Activated CD4-positive, alpha-beta memory T cell treated with anti-CD3 and anti-CD28 coated beads, Interleukin-2, amount 10 ng/mL, durations not matched to agents 7 days and 5 days (primary cell): ENCODE results near the gene ASTN2. TPM values are rescaled to one million over a fixed set of nuclear protein-coding genes. Genes with fewer than 3 reads are reported as not detected.

Experiments
- CTCF ChIA-PET: fragments of 350-600 bp; sonication (Branson Sonifier 250); formaldehyde crosslinking; loops from one replicate; lab custom pipeline; 2021; ENCODE audit warnings: antibody characterized with exemption, inconsistent platforms; lab: Charles Lee
- POLR2A ChIA-PET: fragments of 350-600 bp; sonication (Branson Sonifier 250); formaldehyde crosslinking; loops from one replicate; lab custom pipeline; 2021; ENCODE audit warnings: antibody characterized with exemption; lab: Charles Lee
- DNase-seq: peaks from one replicate; pipeline ENCODE4 v3.0.0-alpha.2; 2020
- H3K27ac Mint-ChIP-seq: one replicate; pipeline ENCODE4 v1.8.0; 2021; ENCODE audit warnings: mild to moderate bottlenecking, mixed read lengths
- H3K27me3 Mint-ChIP-seq: one replicate; pipeline ENCODE4 v1.8.0; 2021; ENCODE audit warnings: mixed read lengths
- H3K36me3 Mint-ChIP-seq: one replicate; pipeline ENCODE4 v1.8.0; 2021; ENCODE audit warnings: low read depth, mixed read lengths
- H3K4me1 Mint-ChIP-seq: one replicate; pipeline ENCODE4 v1.8.0; 2021; ENCODE audit warnings: mixed read lengths
- H3K4me3 Mint-ChIP-seq: one replicate; pipeline ENCODE4 v1.8.0; 2021; ENCODE audit warnings: mild to moderate bottlenecking, mixed read lengths
- H3K9me3 Mint-ChIP-seq: one replicate; pipeline ENCODE4 v1.8.0; 2021; ENCODE audit warnings: mixed read lengths
- total RNA-seq, 2 experiments: library from RNA; stranded (reverse); gene quantifications; one replicate each; pipeline ENCODE4 v1.2.3, GENCODE V29; 2021

ASTN2 gene
- total RNA-seq, 2 experiments from 2014 or later, result 2.5 to 3.0 TPM

DNA sequence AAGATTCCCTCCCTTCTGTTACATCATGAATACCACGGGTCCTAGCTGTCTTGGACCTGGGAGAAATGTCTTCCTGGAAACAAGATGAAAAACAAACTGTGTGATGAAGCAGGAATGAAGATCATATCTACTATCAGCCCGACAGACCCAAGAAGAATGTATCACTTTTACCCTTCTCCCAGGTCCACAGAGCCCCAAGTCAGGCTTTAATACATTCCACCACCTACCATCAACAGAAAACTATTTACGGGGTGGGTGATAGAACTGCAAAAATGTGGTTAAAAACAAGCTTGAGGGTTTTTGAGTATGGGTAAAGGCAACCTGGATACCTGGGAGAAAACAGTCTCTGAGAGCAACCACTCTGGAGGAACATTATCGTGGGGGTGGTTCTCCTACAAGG, 400.8 kb downstream of the ASTN2 start:
- DNase-seq, result no peak
- Mint-ChIP-seq H3K27me3 (no peaks in the 10 kb centered on the region), H3K9me3 (no peaks in the 10 kb centered on the region), H3K4me1 (no peaks in the 10 kb centered on the region), H3K27ac (no peak overlapping the region), H3K4me3 (no peak overlapping the region), H3K36me3 (no peaks in the 10 kb centered on the region)
- POLR2A ChIA-PET, result no interaction called here
- CTCF ChIA-PET, result no interaction called here

DNA sequence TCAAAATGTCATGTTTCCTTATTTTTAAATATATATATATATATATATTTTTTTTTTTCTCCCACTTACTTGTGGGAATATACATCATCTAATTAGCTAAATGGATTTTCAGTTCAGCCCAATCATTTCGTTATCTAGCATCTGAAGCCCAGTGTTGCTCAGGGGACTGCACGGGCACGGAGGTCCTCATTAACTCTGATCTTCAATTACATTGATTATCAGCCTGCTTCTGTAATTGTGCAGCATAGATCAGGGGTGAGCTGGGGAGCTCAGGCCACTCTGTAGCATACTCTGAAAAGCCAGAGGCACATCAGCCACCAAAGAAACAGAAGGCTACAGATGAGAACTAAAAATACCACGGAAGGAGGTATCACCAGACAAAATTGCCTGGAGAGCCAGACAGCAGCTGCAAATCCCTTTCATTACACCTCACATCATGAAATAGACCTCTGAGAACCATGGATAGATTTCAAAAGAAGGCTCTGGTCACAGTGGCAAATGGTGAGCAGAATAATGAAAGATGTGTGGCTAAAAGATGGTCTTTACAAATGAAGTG, 401.3 kb downstream of the ASTN2 start:
- Mint-ChIP-seq H3K27ac (no peak overlapping the region), H3K27me3 (no peaks in the 10 kb centered on the region), H3K4me1 (no peaks in the 10 kb centered on the region), H3K9me3 (no peaks in the 10 kb centered on the region), H3K36me3 (no peaks in the 10 kb centered on the region), H3K4me3 (no peak overlapping the region)
- ChIA-PET POLR2A (no interaction called here), CTCF (no interaction called here)
- no peak for DNase-seq

DNA sequence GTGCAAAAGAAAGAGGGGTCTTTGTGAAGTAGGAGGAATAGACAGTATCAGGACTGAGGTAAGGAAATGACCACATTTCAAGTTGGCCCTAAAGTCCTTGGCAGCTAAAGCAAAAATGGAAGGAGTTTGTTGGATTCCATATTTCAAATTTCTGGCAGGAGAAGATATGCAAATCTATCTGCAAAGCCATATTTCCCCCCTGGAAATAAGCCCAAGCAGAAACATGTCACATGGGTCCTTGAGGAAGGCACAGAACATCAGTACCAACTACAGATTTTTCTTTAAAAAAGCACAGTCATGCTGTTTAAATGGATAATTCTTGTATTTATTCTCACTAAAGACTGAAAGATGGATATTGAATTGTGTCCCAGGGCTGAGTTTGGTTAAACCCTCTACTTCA, 404.8 kb downstream of the ASTN2 start:
- Mint-ChIP-seq H3K9me3 (no peaks in the 10 kb centered on the region), H3K27ac (no peak overlapping the region), H3K4me1 (no peaks in the 10 kb centered on the region), H3K4me3 (no peak overlapping the region), H3K27me3 (no peaks in the 10 kb centered on the region), H3K36me3 (no peaks in the 10 kb centered on the region)
- ChIA-PET POLR2A (no interaction called here), CTCF (no interaction called here)
- DNase-seq, result no peak

GRCh38 chr9:117008876-117009275, 406.0 kb downstream of the ASTN2 start:
- Mint-ChIP-seq H3K27me3 (no peaks in the 10 kb centered on the region), H3K36me3 (no peaks in the 10 kb centered on the region), H3K4me3 (no peak overlapping the region), H3K27ac (no peak overlapping the region), H3K9me3 (no peaks in the 10 kb centered on the region), H3K4me1 (no peaks in the 10 kb centered on the region)
- ChIA-PET POLR2A (no interaction called here), CTCF (no interaction called here)
- DNase-seq, result no peak

DNA sequence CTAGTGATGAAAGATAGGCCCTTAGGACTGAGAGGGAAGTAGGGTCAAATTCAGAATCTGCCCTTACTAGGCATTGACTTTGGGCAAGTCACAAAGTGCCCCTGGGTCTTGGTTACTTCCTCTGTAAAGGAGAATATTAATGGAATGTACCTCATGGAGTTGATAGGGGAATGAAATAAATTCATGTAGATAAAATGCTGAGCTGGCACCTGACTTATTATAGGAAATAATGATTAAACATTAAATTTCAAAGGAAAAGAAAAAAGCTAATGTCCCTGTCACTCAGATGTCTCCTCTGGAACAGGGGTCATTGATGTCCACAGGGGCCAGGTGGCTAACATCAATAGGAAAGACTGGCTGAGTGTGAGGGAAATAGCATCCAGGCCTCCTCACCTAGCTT, 406.4 kb downstream of the ASTN2 start:
- no peaks in the 10 kb centered on the region for H3K9me3 Mint-ChIP-seq
- H3K36me3 Mint-ChIP-seq, result no peaks in the 10 kb centered on the region
- POLR2A ChIA-PET, result no interaction called here
- no peak overlapping the region for H3K27ac Mint-ChIP-seq
- no peaks in the 10 kb centered on the region for H3K27me3 Mint-ChIP-seq
- H3K4me1 Mint-ChIP-seq, result no peaks in the 10 kb centered on the region
- CTCF ChIA-PET, result no interaction called here
- no peak for DNase-seq
- H3K4me3 Mint-ChIP-seq, result no peak overlapping the region

DNA sequence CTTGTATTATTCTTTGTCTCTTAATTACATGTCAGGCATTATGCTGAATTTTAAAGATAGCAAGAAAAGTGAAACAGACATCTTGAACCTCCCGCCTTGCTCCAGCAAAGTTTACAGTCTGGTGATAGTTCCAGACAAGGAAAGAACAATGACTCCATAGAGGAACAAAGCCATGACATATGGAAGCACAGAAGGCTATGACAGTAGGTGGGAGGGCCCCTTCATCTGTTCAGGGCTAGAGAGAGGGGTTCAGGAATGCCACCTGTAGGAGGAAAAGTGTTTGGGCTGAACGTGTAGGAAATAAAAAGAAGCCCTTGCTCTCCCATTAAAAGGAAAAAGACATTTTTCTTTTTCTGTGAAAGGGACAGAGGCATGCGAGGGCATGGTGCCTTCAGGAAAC, 412.2 kb downstream of the ASTN2 start:
- no peaks in the 10 kb centered on the region for H3K4me1 Mint-ChIP-seq
- ChIA-PET POLR2A (no interaction called here), CTCF (no interaction called here)
- no peak overlapping the region for H3K27ac Mint-ChIP-seq
- H3K4me3 Mint-ChIP-seq, result no peak overlapping the region
- no peaks in the 10 kb centered on the region for H3K9me3 Mint-ChIP-seq
- H3K27me3 Mint-ChIP-seq, result no peaks in the 10 kb centered on the region
- H3K36me3 Mint-ChIP-seq, result no peaks in the 10 kb centered on the region
- DNase-seq, result no peak

DNA sequence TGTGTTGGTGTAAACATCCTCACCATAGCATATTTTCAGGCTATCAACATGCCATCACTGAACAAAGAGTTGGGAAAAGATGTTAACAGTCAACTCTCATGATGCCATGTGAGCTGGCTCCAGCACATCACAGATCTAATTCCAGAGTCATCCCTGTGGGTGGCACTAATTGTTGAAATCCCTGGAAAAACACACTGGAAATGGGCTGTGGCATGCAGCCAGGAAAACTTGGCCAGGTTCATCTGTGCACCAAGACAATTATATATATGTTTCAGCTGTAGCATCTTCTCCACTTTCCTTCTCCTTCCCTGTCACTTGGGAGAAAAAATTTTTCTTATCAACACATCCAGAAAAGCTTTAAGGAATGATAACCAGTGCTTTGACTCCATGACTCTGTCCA, 414.0 kb downstream of the ASTN2 start:
- Mint-ChIP-seq H3K4me3 (no peak overlapping the region), H3K27me3 (no peaks in the 10 kb centered on the region), H3K36me3 (no peaks in the 10 kb centered on the region), H3K4me1 (no peaks in the 10 kb centered on the region), H3K9me3 (no peaks in the 10 kb centered on the region), H3K27ac (no peak overlapping the region)
- CTCF ChIA-PET, result no interaction called here
- POLR2A ChIA-PET, result no interaction called here
- DNase-seq, result no peak

GRCh38 chr9:117000196-117000723, 414.6 kb downstream of the ASTN2 start:
- no peak overlapping the region for H3K27ac Mint-ChIP-seq
- H3K4me1 Mint-ChIP-seq, result no peaks in the 10 kb centered on the region
- H3K9me3 Mint-ChIP-seq, result no peaks in the 10 kb centered on the region
- H3K36me3 Mint-ChIP-seq, result no peaks in the 10 kb centered on the region
- H3K4me3 Mint-ChIP-seq, result no peak overlapping the region
- ChIA-PET POLR2A (no interaction called here), CTCF (no interaction called here)
- no peaks in the 10 kb centered on the region for H3K27me3 Mint-ChIP-seq
- no peak for DNase-seq

- H3K27ac Mint-ChIP-seq, result no peak overlapping the region
- H3K4me1 Mint-ChIP-seq, result no peaks in the 10 kb centered on the region
- CTCF ChIA-PET, result no interaction called here
- no peaks in the 10 kb centered on the region for H3K27me3 Mint-ChIP-seq
- no peaks in the 10 kb centered on the region for H3K36me3 Mint-ChIP-seq
- H3K4me3 Mint-ChIP-seq, result no peak overlapping the region
- H3K9me3 Mint-ChIP-seq, result no peaks in the 10 kb centered on the region
- no peak for DNase-seq
- POLR2A ChIA-PET, result no interaction called here
Observed at GRCh38 chr9:116998305-116998704, 416.6 kb downstream of the ASTN2 start.

DNA sequence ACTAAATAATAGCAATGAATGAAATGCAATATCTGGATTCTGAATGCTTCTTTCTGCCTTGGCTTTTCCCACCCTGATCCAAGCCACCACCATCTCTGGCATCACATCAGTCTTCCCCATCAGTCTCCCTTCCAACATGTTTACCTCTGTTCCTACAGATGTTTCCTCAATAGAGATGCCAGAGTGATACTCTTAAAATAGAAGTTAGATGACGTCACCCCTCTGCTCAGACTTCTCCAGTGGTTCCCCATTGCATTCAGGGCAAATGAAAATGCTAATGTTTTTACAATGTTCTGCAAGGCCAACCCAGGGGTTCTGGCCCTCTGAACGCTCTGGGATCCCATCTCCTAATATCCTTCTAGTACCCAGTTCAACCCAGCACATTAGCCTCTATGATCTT, 422.0 kb downstream of the ASTN2 start:
- Mint-ChIP-seq H3K9me3 (no peaks in the 10 kb centered on the region), H3K36me3 (no peaks in the 10 kb centered on the region), H3K4me3 (no peak overlapping the region), H3K27me3 (no peaks in the 10 kb centered on the region), H3K27ac (no peak overlapping the region), H3K4me1 (no peaks in the 10 kb centered on the region)
- POLR2A ChIA-PET, result no interaction called here
- no peak for DNase-seq
- CTCF ChIA-PET, result no interaction called here

DNA sequence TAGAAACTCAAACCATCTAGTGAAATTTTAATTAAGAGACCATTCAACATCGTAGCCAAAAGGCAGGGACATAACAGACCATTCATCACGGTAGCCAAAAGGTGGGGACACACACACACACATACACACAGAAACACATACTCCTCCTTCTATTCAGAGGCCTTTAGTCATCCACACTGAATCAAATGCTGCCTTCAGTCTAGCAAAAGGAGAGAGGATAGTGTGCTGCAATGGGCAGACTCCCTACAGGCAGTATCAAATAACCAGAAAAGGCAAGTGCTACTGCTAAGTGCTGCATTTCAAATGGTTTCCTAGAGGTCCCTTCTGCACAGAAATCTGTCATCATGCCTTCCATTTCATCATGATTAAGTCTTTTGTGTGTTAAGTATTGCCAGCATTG, 423.8 kb downstream of the ASTN2 start:
- DNase-seq, result no peak
- ChIA-PET CTCF (no interaction called here), POLR2A (no interaction called here)
- H3K27ac Mint-ChIP-seq, result no peak overlapping the region
- no peaks in the 10 kb centered on the region for H3K9me3 Mint-ChIP-seq
- no peaks in the 10 kb centered on the region for H3K27me3 Mint-ChIP-seq
- no peaks in the 10 kb centered on the region for H3K4me1 Mint-ChIP-seq
- no peak overlapping the region for H3K4me3 Mint-ChIP-seq
- H3K36me3 Mint-ChIP-seq, result no peaks in the 10 kb centered on the region

DNA sequence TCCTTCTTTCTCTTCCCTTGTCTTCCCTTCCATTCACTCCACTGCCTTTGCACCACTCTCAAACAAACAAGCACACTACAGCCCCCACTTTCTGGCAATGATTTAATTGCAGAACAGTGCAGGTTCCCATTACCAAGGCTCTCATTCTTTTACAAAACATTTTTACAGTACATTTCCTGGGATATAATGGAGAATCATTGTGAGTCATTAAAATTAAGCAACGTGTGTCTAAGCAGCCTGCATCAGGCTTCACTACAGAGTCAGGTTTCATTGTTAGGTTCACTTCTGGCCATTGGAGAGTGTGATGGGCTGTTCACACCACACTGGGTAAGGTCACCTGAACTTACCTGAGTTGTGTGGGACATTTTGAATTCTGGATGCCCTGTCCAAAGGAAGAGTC, 424.3 kb downstream of the ASTN2 start:
- DNase-seq, result no peak
- Mint-ChIP-seq H3K36me3 (no peaks in the 10 kb centered on the region), H3K4me1 (no peaks in the 10 kb centered on the region), H3K27me3 (no peaks in the 10 kb centered on the region), H3K4me3 (no peak overlapping the region), H3K9me3 (no peaks in the 10 kb centered on the region), H3K27ac (no peak overlapping the region)
- ChIA-PET CTCF (no interaction called here), POLR2A (no interaction called here)

DNA sequence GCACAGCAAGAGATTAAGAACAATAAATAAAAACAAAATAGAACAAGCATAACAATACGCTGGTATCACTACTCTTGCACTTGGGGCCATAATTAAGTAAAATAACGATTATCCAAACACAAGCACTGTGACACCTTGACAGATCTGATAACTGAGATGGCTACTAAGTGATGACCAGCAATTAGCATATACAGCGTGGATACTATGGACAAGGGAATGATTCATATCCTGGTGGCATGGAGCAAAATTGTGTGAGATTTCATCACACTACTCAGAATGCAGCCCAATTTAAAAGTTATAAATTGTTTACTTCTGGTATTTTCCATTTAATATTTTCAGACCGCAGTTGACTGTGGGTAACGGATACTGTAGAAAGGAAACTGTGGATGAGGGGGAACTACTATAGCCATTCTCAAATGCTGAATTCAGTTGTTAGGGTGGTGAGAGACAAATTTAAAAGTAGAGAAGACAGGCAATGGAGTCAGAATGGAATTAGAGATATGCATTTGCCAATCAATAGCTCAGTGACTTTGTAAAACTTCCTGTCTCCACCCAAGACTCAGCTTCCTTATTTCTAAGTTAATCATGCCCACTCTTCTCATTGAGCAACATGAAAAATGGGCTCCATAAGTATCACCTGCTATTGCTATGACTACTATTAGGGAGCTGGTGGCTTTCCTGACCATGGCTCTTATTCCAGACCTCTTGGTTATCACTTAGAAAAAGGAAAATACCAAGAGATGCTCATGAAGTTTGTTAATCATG, 427.0 kb downstream of the ASTN2 start:
- Mint-ChIP-seq H3K27me3 (no peaks in the 10 kb centered on the region), H3K9me3 (no peaks in the 10 kb centered on the region), H3K4me1 (no peaks in the 10 kb centered on the region), H3K36me3 (no peaks in the 10 kb centered on the region), H3K27ac (no peak overlapping the region), H3K4me3 (no peak overlapping the region)
- CTCF ChIA-PET, result no interaction called here
- no peak for DNase-seq
- POLR2A ChIA-PET, result no interaction called here

DNA sequence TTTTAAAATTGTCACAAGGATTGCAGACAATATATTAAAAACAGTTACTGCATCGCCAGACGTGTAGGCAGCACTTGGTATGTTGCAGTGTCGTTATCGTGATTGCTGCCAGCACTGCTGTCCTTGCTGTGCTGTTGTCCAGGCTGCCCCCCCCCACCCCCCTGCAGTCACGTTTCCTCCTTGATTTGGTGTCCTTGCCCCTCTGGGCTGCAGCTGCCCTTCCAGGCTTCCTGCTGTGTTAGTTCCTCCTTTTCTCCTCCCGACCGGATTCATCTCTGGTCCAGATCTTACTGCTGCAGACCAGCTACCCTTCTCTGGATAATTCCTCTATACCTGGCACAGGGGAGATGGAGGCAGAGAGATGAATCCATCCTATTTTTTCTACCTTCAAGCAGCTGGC, 428.8 kb downstream of the ASTN2 start:
- H3K9me3 Mint-ChIP-seq, result no peaks in the 10 kb centered on the region
- ChIA-PET CTCF (no interaction called here), POLR2A (no interaction called here)
- H3K4me1 Mint-ChIP-seq, result no peaks in the 10 kb centered on the region
- H3K27ac Mint-ChIP-seq, result no peak overlapping the region
- DNase-seq, result no peak
- no peaks in the 10 kb centered on the region for H3K36me3 Mint-ChIP-seq
- H3K27me3 Mint-ChIP-seq, result no peaks in the 10 kb centered on the region
- no peak overlapping the region for H3K4me3 Mint-ChIP-seq
